ENCODE measurements around the gene LMBRD2. TPM values are rescaled to one million over a fixed set of nuclear protein-coding genes. Genes with fewer than 3 reads are reported as not detected.

Gene LMBRD2
- polyA plus RNA-seq, 2 of the 4 experiments (the other 2 are of a cell fraction) = 2.9 to 6.8 TPM

GRCh38 chr5:36079200-36079781 lies 72.4 kb downstream of the LMBRD2 start:
- WGBS (ENCODE audit: missing lambda C conversion rate) = 10% methylated on average over 10 of the region's 10 CpGs
- Histone ChIP-seq H3K9me3 (no peaks in the 10 kb centered on the region), H3K27ac (no peak overlapping the region), H3K4me3 (no peak overlapping the region), H3K4me1 (no peaks in the 10 kb centered on the region), H3K4me2 (peak overlapping the region; percentile 37; the same call in 2 of the 3 replicates)
- DNase-seq (ENCODE audit: low read depth in 1 of 2, low spot score in 1 of 2) (peak; percentile 55 to 62), FAIRE-seq (peak; percentile 13), ATAC-seq (peak; percentile 97 to 99)
- TF ChIP-seq SMC3 (IDR thresholded peaks at IDR 0.05) = 0 out of 3 replicates have a peak, but pooled peaks have one; percentile 30
- TF ChIP-seq ZSCAN20 (CRISPR knock-in tag; IDR thresholded peaks at IDR 0.05) = no peak
- TF ChIP-seq, protein P1, sequence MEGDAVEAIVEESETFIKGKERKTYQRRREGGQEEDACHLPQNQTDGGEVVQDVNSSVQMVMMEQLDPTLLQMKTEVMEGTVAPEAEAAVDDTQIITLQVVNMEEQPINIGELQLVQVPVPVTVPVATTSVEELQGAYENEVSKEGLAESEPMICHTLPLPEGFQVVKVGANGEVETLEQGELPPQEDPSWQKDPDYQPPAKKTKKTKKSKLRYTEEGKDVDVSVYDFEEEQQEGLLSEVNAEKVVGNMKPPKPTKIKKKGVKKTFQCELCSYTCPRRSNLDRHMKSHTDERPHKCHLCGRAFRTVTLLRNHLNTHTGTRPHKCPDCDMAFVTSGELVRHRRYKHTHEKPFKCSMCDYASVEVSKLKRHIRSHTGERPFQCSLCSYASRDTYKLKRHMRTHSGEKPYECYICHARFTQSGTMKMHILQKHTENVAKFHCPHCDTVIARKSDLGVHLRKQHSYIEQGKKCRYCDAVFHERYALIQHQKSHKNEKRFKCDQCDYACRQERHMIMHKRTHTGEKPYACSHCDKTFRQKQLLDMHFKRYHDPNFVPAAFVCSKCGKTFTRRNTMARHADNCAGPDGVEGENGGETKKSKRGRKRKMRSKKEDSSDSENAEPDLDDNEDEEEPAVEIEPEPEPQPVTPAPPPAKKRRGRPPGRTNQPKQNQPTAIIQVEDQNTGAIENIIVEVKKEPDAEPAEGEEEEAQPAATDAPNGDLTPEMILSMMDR (IDR thresholded peaks at IDR 0.05) = peak; percentile 59
- no peak for TF ChIP-seq ELK1 (IDR thresholded peaks at IDR 0.05; ENCODE audit: low read depth, low read length)
- no peak for TF ChIP-seq E2F6 (IDR thresholded peaks at IDR 0.05; ENCODE audit: borderline replicate concordance, low read depth)
- TF ChIP-seq HOXB13 (CRISPR knock-in tag; IDR thresholded peaks at IDR 0.05; ENCODE audit: low read depth) = no peak
- peak; percentile 50 to 59; a peak in 4 of 5 replicates for TF ChIP-seq RAD21 (conservative IDR thresholded peaks at IDR 0.05 in 1 of 2, IDR thresholded peaks at IDR 0.05 in 1 of 2)
- POLR2A ChIA-PET = interaction anchor here (1.0 kb wide), 1 partner anchor 72 kb away, joined by 3 read pairs; no protein-coding TSS in a partner anchor
- CTCF ChIA-PET = interaction anchor here (0.6 to 2.4 kb wide), 25 partner anchors 8 to 616 kb away, joined by 3 to 18 read pairs (median 4); partner anchors contain the start of gene UGT3A2

- CTCF ChIA-PET = interaction anchor here (0.6 to 2.4 kb wide), 17 partner anchors 9 to 613 kb away, joined by 3 to 18 read pairs (median 4); partner anchors contain the start of gene UGT3A2
- TF ChIP-seq CHD2 (IDR thresholded peaks at IDR 0.05; ENCODE audit: low read length, partially characterized antibody) = no peak
- no peak for TF ChIP-seq TFCP2L1 (CRISPR knock-in tag; IDR thresholded peaks at IDR 0.05)
- no peak for TF ChIP-seq MAFK (IDR thresholded peaks at IDR 0.05; ENCODE audit: partially characterized antibody)
These were observed 73.3 kb downstream of the LMBRD2 start for GRCh38 chr5:36078430-36078829.

GRCh38 chr5:36073595-36074216 lies 78.0 kb downstream of the LMBRD2 start:
- POLR2A ChIA-PET = no interaction called here

More at GRCh38 chr5:36078430-36078829, 73.3 kb downstream of the LMBRD2 start:
- ATAC-seq (no peak), DNase-seq (ENCODE audit: low read depth in 1 of 2, low spot score in 1 of 2) (no peak), FAIRE-seq (no peak)
- no peaks in the 10 kb centered on the region for H3K4me1 ChIP-seq
- POLR2A ChIA-PET = no interaction called here
- H3K4me2 ChIP-seq = no peak overlapping the region
- H3K9me3 ChIP-seq = no peaks in the 10 kb centered on the region
- 17% methylated on average over 10 of the region's 10 CpGs for WGBS (ENCODE audit: missing lambda C conversion rate)
- H3K27ac ChIP-seq = no peak overlapping the region
- H3K4me3 ChIP-seq = no peak overlapping the region

More at GRCh38 chr5:36073595-36074216, 78.0 kb downstream of the LMBRD2 start:
- no peaks in the 10 kb centered on the region for H3K4me1 ChIP-seq
- 19% methylated on average over 3 of the region's 3 CpGs for WGBS (ENCODE audit: missing lambda C conversion rate)
- ATAC-seq = peak; percentile 75 to 79; a peak in 5 of 6 replicates
- TF ChIP-seq HDAC2 (IDR thresholded peaks at IDR 0.05) (no peak), JUN (IDR thresholded peaks at IDR 0.05) (no peak), RAD21 (conservative IDR thresholded peaks at IDR 0.05 in 1 of 2, IDR thresholded peaks at IDR 0.05 in 1 of 2) (peak in 1 of 2 experiments; percentile 23; a peak in 2 of 5 replicates), SREBF2 (IDR thresholded peaks at IDR 0.05) (no peak)
- TF ChIP-seq, protein P2, sequence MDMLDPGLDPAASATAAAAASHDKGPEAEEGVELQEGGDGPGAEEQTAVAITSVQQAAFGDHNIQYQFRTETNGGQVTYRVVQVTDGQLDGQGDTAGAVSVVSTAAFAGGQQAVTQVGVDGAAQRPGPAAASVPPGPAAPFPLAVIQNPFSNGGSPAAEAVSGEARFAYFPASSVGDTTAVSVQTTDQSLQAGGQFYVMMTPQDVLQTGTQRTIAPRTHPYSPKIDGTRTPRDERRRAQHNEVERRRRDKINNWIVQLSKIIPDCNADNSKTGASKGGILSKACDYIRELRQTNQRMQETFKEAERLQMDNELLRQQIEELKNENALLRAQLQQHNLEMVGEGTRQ (IDR thresholded peaks at IDR 0.05) = no peak
- CTCF ChIA-PET = no interaction called here
- no peak overlapping the region for H3K4me2 ChIP-seq
- no peak overlapping the region for H3K4me3 ChIP-seq
- DNase-seq (ENCODE audit: low read depth in 1 of 2, low spot score in 1 of 2) = peak in 1 of 2 experiments; percentile 15
- no peaks in the 10 kb centered on the region for H3K9me3 ChIP-seq
- FAIRE-seq = no peak
- H3K27ac ChIP-seq = no peak overlapping the region
